ENCODE results near the gene PGM1.

The PGM1 gene

DNA sequence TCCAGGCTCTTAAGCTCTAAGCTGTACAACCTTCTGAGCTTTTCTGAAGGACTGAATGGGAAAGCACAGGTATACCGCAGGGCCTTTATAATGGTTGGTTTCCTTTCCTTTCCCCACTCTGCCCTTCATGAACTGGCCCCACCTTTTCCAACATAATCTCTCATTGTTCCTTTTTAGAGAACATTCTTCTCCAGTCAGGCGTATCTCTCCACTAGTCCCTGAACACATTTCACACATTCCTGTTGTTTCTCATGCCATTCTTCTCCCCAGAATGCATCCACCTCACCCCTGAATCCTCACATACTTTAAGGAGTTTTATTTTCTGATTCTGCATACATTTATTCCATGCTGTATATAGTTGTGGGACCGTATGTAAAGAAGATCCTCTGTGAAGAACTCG lies 41.3 kb downstream of the PGM1 start:
- TF ChIP-seq CTCF (IDR thresholded peaks at IDR 0.05; ENCODE audit: low read depth, low read length, missing control alignments): no peak
- no peak overlapping the region for H3K4me3 ChIP-seq (ENCODE audit: low read depth, low read length)
- in situ Hi-C loops (cut with HindIII; ENCODE audit: low sequenced_read_pairs): no loop called here
- peak; percentile 28 for DNase-seq (ENCODE audit: low read depth)

GRCh38 chr1:63635681-63636080 lies 42.5 kb downstream of the PGM1 start:
- H3K4me3 ChIP-seq (ENCODE audit: low read depth, low read length): no peak overlapping the region
- TF ChIP-seq CTCF (IDR thresholded peaks at IDR 0.05; ENCODE audit: low read depth, low read length, missing control alignments): no peak
- peak; percentile 27 for DNase-seq (ENCODE audit: low read depth)
- in situ Hi-C loops (cut with HindIII; ENCODE audit: low sequenced_read_pairs): no loop called here

DNA sequence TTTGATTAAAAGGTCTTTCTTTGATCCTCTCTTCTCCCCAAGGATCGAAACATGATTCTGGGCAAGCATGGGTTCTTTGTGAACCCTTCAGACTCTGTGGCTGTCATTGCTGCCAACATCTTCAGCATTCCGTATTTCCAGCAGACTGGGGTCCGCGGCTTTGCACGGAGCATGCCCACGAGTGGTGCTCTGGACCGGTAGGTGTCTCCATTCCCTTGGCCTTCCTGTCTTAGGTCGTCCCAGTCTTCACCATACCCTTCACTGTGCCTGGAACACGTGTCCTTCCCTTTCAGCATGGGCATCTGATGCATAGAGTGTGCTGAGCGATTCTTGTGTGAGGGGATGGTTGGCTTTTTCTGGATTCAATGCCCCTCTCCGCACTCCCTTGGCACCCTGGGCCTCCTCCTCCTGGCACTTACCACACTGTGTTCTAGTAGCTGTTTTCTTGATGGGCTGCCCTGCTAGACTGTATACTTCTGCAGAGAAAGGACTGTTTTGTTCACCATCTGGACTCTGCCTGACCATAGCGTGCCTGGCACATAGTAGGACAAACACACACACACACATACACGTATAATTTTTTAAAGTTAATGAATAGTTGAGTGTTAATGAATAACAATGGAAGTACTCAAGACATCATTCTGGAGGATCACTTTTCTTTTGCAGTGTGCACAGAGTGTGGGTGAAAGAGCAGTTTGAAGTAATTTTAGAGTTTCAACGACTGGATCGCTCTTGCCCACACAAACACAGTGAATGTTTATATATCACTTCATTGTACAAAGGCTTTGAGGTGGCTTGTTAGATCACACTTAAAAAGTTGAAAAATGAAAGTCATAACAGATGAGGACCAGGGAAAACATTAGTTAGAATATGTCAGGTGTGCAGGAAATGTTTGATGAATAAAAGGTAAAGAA lies 43.2 kb downstream of the PGM1 start:
- no peak overlapping the region for H3K4me3 ChIP-seq (ENCODE audit: low read depth, low read length)
- TF ChIP-seq CTCF (IDR thresholded peaks at IDR 0.05; ENCODE audit: low read depth, low read length, missing control alignments): no peak
- no peak for DNase-seq (ENCODE audit: low read depth)
- in situ Hi-C loops (cut with HindIII; ENCODE audit: low sequenced_read_pairs): no loop called here

DNA sequence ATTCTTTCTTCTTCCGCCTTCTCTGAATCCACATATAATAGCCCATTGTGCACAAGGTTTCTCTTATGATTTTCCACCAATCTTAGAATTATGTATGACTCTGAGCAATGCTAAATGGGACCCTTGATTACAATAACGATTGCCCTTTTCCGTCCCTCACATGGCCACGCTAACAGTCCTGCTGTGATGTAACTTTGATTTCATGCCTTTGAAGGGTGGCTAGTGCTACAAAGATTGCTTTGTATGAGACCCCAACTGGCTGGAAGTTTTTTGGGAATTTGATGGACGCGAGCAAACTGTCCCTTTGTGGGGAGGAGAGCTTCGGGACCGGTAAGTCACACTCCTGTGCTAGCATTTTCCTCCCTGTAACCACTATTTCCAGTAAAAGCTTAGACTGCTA lies 45.3 kb downstream of the PGM1 start:
- no peak overlapping the region for H3K4me3 ChIP-seq (ENCODE audit: low read depth, low read length)
- in situ Hi-C loops (cut with HindIII; ENCODE audit: low sequenced_read_pairs): no loop called here
- no peak for DNase-seq (ENCODE audit: low read depth)
- no peak for TF ChIP-seq CTCF (IDR thresholded peaks at IDR 0.05; ENCODE audit: low read depth, low read length, missing control alignments)

DNA sequence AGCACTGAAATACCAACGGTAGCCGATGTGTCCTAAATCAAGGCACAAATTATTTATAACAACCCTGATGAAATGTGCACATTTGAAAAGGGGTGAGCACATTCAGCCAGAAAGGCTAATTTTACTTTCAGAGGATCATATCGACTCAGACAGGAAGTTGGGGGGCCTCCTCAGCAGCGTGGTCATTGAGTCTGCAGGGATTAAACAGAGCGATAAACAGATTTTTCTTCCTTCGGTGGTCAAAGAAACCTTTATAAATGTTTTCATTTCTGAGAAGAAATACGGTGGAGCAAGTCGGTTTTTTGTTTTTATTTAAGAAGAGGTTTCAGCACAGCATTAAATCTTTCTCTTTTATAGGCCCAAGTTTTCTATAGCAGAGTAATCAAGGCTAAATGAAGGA lies 45.7 kb downstream of the PGM1 start:
- no peak overlapping the region for H3K4me3 ChIP-seq (ENCODE audit: low read depth, low read length)
- in situ Hi-C loops (cut with HindIII; ENCODE audit: low sequenced_read_pairs): no loop called here
- no peak for TF ChIP-seq CTCF (IDR thresholded peaks at IDR 0.05; ENCODE audit: low read depth, low read length, missing control alignments)
- DNase-seq (ENCODE audit: low read depth): no peak

DNA sequence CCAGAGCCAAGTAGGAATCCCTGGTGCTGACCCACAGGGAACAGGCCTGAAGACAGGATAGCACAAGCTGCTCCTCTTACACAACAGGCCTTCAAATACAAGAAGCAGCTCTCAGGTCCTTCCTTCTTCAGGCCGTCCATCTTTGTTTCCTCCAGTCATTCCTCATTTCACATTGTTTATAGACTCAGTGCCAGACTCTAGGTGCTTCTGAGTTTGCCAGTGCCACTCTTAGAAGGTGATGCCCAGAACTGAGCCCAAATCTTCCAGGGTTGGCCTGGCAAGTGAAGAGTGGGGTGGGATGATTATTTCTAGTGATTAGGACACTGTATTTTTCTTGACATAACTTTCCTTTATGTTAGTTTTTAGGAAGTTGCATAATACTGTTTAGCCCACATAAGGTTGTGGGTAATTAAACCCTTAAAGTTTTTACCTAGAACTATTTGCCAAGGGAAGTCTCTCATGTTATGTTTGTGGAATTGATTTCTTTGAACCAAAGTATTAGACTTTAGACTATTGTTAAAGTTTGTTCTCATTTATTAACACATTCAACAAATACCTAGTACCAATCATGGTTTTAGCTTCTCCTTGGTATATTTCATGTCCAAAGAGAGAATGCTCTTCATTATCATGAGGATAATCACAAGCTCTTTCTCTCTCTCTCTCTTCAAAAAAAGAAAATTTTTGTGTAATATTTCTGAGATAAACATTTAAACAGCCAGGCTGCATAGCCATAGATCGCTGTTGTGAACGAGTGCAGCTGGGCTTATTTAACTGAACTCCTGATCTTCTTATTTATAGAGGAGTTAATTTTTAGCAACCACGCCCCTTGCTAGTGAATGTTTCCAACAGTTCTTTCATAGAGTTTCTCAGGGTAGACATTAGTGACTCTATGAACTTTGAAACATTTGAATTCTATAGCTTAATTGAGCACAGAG lies 47.7 kb downstream of the PGM1 start:
- TF ChIP-seq CTCF (IDR thresholded peaks at IDR 0.05; ENCODE audit: low read depth, low read length, missing control alignments): no peak
- in situ Hi-C loops (cut with HindIII; ENCODE audit: low sequenced_read_pairs): no loop called here

More for the DNA sequence above, 47.7 kb downstream of the PGM1 start:
- no peak for DNase-seq (ENCODE audit: low read depth)
- no peak overlapping the region for H3K4me3 ChIP-seq (ENCODE audit: low read depth, low read length)

Measured in astrocyte of the cerebellum (primary cell).